Esophagus squamous epithelium (tissue), 5 donors: ENCODE data around the gene STX18. TPM values are rescaled to one million over a fixed set of nuclear protein-coding genes. Genes with fewer than 3 reads are reported as not detected.

ENCODE experiments used
- DNase-seq: peaks from one replicate; lab custom pipeline; 2025; lab: John Stamatoyannopoulos, UW
- H3K27ac ChIP-seq, 4 donors: fragments of 200-600 bp; sonication (generic); one replicate each; pipeline ENCODE4 v1.5.1; 2016 to 2019; ENCODE audit warnings: mild to moderate bottlenecking in 1 of 4
- H3K27me3 ChIP-seq, 4 donors: fragments of 200-600 bp; sonication (generic); 1 replicate in 3 of 4; 2 replicates in 1 of 4; pipeline versions ENCODE4 v1.5.1 to v1.6.0; 2017 to 2021; ENCODE audit warnings: antibody characterized with exemption in 1 of 4
- H3K36me3 ChIP-seq, 3 donors: fragments of 200-600 bp; sonication (generic); one replicate each; pipeline ENCODE4 v1.5.1; 2016 to 2019
- H3K4me1 ChIP-seq, 3 donors: fragments of 200-600 bp; sonication (generic); one replicate each; pipeline ENCODE4 v1.5.1; 2017 to 2019
- H3K4me3 ChIP-seq, 4 donors: fragments of 200-600 bp; sonication (generic); 1 replicate in 3 of 4; 2 replicates in 1 of 4; pipeline ENCODE4 v1.5.1; 2016 to 2019; ENCODE audit warnings: mild to moderate bottlenecking in 2 of 4, moderate library complexity in 1 of 4
- H3K9me3 ChIP-seq, 3 donors: fragments of 200-600 bp; sonication (generic); one replicate each; pipeline ENCODE4 v1.5.1; 2016 to 2019
- CTCF ChIP-seq, 6 experiments: fragments of 450-650 bp in 4 of 6; fragments of 200-600 bp in 2 of 6; sonication (generic) in 2 of 6; IDR thresholded peaks; one replicate each; pipeline ENCODE4 v1.5.1; 2016 to 2019; ENCODE audit warnings: antibody characterized with exemption in 6 of 6, mild to moderate bottlenecking in 4 of 6, moderate library complexity in 4 of 6
- POLR2A ChIP-seq, 4 donors: fragments of 450-650 bp; IDR thresholded peaks; one replicate each; pipeline ENCODE4 v1.6.1; 2017; ENCODE audit warnings: antibody characterized with exemption in 4 of 4, mild to moderate bottlenecking in 4 of 4, moderate library complexity in 3 of 4
- WGBS, 2 donors: methylation state at CpG; one replicate each; pipeline ENCODE4 v1.1.5; 2018; 5-methylcytosine and 5-hydroxymethylcytosine counted together
- intact Hi-C: fragments of 100-400 bp; cut with DNase I; formaldehyde crosslinking; loops from one replicate; pipeline ENCODE4 v1.15.0; 2022
- total RNA-seq, 4 donors: library from RNA; depleted of rRNA; stranded (reverse); fragments of >200 nt; gene quantifications; one replicate each; pipeline ENCODE4 v1.1.0, GENCODE V29; 2016
- donor health status: DM: yes; HTN: yes; CAD: no.

Gene STX18
- total RNA-seq, 4 donors from 2014 or later = 10.5 to 27.8 (median 19.3) TPM

GRCh38 chr4:4437798-4438470 is 103.9 kb downstream of the STX18 start:
- no peaks in the 10 kb centered on the region for H3K27me3 ChIP-seq
- DNase-seq = no peak
- H3K36me3 ChIP-seq = peaks cover 0 to 64% (median 6%) of the 10 kb centered on the region in 3 donors
- intact Hi-C loops = no loop called here
- H3K27ac ChIP-seq = no peak overlapping the region
- 50 to 80% methylated on average over 7 to 9 of the region's 13 CpGs for WGBS, 2 donors
- TF ChIP-seq POLR2A (IDR thresholded peaks at IDR 0.05) (no peak), CTCF (IDR thresholded peaks at IDR 0.05) (no peak)
- no peaks in the 10 kb centered on the region for H3K4me1 ChIP-seq
- no peaks in the 10 kb centered on the region for H3K9me3 ChIP-seq
- no peak overlapping the region for H3K4me3 ChIP-seq

GRCh38 chr4:4436244-4436823 is 105.5 kb downstream of the STX18 start:
- intact Hi-C loops = no loop called here
- Histone ChIP-seq H3K9me3 (no peaks in the 10 kb centered on the region), H3K4me3 (no peak overlapping the region), H3K4me1 (no peaks in the 10 kb centered on the region), H3K36me3 (peaks cover 6 to 72% (median 11%) of the 10 kb centered on the region in 3 donors), H3K27me3 (no peaks in the 10 kb centered on the region), H3K27ac (no peak overlapping the region)
- DNase-seq = no peak
- 83 to 87% methylated on average over 2 of the region's 2 CpGs for WGBS, 2 donors
- no peak for TF ChIP-seq CTCF (IDR thresholded peaks at IDR 0.05)
- TF ChIP-seq POLR2A (IDR thresholded peaks at IDR 0.05) = no peak

GRCh38 chr4:4433941-4434340 is 107.9 kb downstream of the STX18 start:
- H3K36me3 ChIP-seq = peaks cover 6 to 79% (median 11%) of the 10 kb centered on the region in 3 donors
- TF ChIP-seq CTCF (IDR thresholded peaks at IDR 0.05) = no peak
- TF ChIP-seq POLR2A (IDR thresholded peaks at IDR 0.05) = no peak

GRCh38 chr4:4432341-4433125 is 109.3 kb downstream of the STX18 start:
- Histone ChIP-seq H3K9me3 (no peaks in the 10 kb centered on the region), H3K4me1 (no peaks in the 10 kb centered on the region), H3K27me3 (no peaks in the 10 kb centered on the region), H3K4me3 (no peak overlapping the region), H3K27ac (no peak overlapping the region), H3K36me3 (peaks cover 0 to 81% (median 11%) of the 10 kb centered on the region in 3 donors)
- TF ChIP-seq POLR2A (IDR thresholded peaks at IDR 0.05) = no peak
- no peak for TF ChIP-seq CTCF (IDR thresholded peaks at IDR 0.05)
- intact Hi-C loops = no loop called here
- DNase-seq = no peak
- 90 to 91% methylated on average over 4 to 10 of the region's 11 CpGs for WGBS, 2 donors

More at GRCh38 chr4:4433941-4434340, 107.9 kb downstream of the STX18 start:
- H3K4me3 ChIP-seq = no peak overlapping the region
- intact Hi-C loops = no loop called here
- no peak for DNase-seq
- WGBS, 2 donors = 59 to 90% methylated on average over 4 of the region's 4 CpGs
- no peak overlapping the region for H3K27ac ChIP-seq
- H3K9me3 ChIP-seq = no peaks in the 10 kb centered on the region
- H3K4me1 ChIP-seq = no peaks in the 10 kb centered on the region
- no peaks in the 10 kb centered on the region for H3K27me3 ChIP-seq
